GM19438 (cell line): Measurements from ENCODE around the gene RNGTT.
"Not testable (repeated sequence)": the region's sequence is repeated elsewhere in the genome, so short reads cannot be mapped to it uniquely, and the experiment has no call there.

Source experiments
- ATAC-seq: cut with Tn5 transposase; IDR thresholded peaks from one replicate; pipeline ENCODE4 v1.9.1; 2021; ENCODE audit warnings: low read depth; ENCODE audit not compliant: unreplicated experiment

The RNGTT gene

DNA sequence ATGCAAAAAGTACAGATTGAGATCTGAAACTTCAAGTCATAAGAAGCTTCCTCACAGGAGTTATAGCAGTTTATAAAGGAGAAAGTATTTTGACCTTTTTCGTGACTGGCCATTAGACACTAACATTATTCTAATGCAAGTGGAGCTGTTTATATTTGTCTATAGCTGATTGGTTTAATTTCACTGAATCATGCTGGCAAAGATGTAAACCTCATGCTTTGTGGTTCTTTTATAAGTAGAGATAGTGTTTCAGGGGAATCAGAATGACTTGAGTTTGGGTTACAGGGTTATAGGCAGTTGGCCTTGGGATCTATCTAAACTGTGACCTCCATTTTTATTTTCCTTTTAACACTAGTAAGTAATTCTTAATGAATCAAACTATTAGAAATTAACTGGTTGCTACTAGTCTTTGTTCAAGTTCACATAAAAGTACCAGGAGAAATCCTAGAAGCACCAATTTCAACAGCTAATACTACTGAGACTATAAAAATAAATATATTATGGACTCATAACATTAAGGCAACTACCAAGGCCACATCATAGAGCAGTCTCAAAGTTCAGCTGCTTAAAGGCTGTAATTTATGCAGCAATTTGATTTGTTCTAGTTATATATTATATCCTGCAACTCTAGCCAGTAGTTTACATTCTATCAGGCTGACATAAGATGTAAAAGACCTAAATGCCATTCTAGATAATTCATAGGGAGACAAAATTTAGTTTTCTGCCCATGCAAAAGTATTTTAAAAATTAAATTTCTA lies 94.0 kb downstream of the RNGTT start:
- ATAC-seq, result no peak

- no peak for ATAC-seq
These were observed 95.3 kb downstream of the RNGTT start for GRCh38 chr6:88867841-88868731.

GRCh38 chr6:88866856-88867255 lies 96.6 kb downstream of the RNGTT start:
- ATAC-seq, result no peak

DNA sequence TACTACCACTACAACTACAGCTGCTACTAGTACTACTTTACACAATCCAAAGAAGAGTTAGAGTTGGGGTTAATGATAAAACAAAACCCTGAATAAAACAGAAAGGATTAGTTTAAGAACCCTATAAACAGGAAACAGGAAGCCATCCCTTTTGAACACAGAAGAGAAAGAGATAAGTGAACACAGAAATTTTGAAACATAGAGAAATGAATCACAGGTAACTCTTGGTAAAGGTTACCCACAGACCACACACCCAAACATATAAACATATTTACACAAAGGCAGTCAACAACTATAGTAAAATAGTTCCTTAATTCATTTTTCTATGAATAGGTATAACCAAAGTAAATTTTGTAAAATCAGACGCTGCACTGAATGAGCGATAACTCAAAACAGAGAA lies 98.1 kb downstream of the RNGTT start:
- no peak for ATAC-seq

GRCh38 chr6:88864359-88865054 lies 98.9 kb downstream of the RNGTT start:
- no peak for ATAC-seq

DNA sequence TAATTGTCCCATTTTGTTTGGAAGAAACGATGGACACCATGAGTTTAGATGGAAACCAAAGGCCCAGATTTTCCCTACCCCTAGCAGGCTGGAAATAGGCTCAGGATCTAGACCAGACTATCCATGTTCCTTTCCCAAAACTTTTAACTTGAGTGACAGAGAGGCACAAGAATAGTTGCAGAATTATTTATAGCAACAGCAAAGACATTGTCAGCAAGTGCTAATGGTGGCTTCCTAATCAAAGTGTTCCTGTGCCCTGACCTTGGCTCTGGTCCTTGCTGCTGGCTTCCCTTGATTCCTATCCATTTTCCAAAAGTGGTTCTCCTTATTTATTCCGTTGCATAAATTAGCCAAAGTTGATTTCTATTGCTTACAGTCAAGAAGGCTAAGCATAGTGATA lies 103.1 kb downstream of the RNGTT start:
- ATAC-seq, result no peak

- no peak for ATAC-seq
These were observed 105.0 kb downstream of the RNGTT start for GRCh38 chr6:88858455-88858854.

DNA sequence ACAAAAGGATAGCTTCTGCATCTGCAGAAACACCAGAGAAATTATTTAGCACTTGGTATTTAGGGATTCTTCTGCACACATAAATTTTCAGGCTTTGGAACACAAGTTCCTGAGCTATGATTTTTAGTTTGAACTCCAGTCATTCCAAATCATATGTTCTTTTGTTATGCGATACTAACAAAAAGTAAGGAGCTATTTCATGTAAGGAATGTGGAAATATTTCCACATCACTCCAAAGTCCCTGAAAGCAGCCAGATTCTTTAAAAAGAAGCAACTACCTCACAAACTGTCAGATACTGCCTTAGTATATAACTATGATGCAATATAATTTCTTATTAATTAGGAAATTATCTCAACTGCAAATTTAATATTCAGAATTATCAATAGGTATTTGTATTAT lies 106.9 kb downstream of the RNGTT start:
- no peak for ATAC-seq

- no peak for ATAC-seq
These were observed 107.8 kb downstream of the RNGTT start for GRCh38 chr6:88855541-88856147.

- ATAC-seq, result no peak
These were observed 110.6 kb downstream of the RNGTT start for GRCh38 chr6:88852775-88853174.

DNA sequence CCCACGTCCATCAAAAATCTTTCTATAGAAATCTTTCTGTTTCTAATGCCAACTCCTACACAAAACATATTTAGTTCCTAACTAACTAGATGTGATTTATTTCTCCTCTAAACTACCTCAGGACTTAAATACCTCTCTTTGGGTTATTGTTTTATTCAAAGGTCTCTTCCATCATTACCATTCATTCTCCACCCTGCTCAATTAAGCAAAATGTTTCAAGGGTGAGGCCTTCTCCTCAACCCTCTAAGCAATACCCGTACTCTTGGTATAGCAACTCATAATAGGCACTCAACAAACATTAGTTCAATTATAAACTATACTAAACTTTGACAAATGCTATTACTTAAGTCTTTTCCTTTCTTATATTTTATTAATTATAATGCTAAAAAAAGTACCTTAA lies 111.4 kb downstream of the RNGTT start:
- ATAC-seq, result no peak

- ATAC-seq, result no peak
These were observed 114.5 kb downstream of the RNGTT start for GRCh38 chr6:88848870-88849269.

DNA sequence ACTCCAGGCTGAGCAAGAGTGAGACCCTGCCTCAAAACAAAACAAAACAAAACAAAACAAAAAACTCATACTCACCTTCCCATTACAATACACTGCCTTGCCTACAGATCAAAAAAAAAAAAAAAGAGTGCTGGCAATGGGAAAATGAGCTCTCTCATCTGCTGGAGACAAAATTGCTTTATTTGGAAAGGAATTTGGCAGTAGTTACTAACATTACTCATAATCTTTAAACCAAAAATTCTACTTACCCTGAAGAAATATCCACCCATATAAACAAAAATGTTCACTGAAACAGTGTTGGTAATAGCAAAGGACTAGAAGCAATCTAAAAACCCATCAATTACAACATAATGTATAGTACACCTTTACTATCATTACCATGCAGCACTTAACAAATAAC lies 120.4 kb downstream of the RNGTT start:
- no peak for ATAC-seq

DNA sequence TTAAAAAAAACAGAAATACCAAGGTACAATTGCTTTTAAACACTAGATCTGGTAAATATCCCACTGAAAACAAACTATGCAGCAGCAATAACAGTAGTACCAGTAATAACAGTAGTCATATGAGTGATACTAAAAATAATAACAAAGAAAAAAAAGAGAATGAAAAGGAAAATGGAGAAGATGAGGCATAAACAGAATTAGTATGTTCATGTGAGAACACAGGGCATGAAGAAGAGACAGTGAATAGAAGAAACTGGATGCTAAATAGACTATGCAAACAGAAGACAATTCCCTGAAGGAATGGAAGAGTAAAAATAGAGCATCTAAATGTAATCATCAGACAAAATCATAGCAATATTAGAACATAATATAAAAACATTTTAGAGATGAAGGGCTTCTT lies 121.1 kb downstream of the RNGTT start:
- ATAC-seq, result no peak

DNA sequence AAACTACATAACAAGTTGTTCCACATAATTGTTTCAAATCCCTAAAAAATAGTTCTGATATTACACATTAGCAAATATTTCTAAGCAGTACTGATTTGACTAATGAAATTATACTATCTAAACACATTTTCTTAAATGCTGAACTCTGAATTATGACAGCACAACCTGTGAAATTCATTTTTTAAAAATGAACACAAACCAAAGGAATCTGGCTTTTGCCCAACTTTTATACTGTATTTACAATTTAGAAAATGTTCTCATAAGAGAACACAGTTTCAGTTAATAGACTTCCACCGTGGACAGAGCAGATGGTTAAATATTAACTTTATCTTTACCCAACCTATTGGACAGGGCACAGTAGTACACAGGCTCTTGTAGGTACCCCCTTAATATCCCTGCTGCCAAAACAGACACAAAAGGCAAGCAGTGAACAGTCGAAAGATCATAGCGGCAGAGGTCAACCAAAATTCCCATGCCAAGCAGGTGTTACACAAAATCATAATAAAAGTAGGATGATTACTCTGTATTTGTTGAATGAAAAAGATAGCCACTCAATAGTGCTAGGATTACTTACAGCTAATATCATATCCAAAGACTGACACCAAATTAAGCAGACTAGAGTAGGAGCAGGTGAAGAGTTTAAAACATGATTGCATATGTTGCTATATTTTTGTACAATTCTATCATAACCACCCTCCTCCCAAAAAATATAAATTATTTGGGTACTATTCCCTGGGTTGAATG lies 122.5 kb downstream of the RNGTT start:
- no peak for ATAC-seq

- no peak for ATAC-seq
These were observed 123.1 kb downstream of the RNGTT start for GRCh38 chr6:88840289-88840688.

DNA sequence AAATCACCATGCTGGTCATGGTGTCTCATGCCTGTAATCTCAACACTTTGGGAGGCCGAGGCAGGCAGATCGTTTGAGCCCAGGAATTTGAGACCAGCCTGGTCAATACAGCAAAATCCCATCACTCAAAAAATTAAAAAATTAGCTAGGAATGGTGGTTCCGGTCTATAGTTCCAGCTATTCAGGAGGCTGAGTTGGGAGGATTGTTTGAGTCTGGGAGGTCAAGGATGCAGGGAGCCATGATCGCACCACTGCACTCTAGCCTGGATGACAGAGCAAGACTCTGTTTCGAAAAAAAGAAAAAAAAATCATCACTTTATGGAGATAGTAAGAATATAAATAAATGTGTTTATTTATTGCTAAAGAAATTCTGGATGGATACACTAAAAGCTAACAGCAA lies 124.1 kb downstream of the RNGTT start:
- ATAC-seq, result no peak

GRCh38 chr6:88835210-88835609 lies 128.2 kb downstream of the RNGTT start:
- no peak for ATAC-seq

- ATAC-seq, result not testable (repeated sequence)
These were observed 130.3 kb downstream of the RNGTT start for GRCh38 chr6:88833071-88833470.

GRCh38 chr6:88827599-88827998 lies 135.8 kb downstream of the RNGTT start:
- not testable (repeated sequence) for ATAC-seq
